Peyer's patch (tissue), 4 donors: ENCODE results near the gene VHLL.

Source experiments
- CTCF ChIP-seq, 6 experiments: fragments of 450-650 bp in 4 of 6; fragments of 200-600 bp in 2 of 6; sonication (generic) in 1 of 6; IDR thresholded peaks; one replicate each; pipeline ENCODE4 v1.5.1; 2017 to 2019; ENCODE audit warnings: antibody characterized with exemption in 6 of 6, mild to moderate bottlenecking in 3 of 6, moderate library complexity in 1 of 6
- POLR2A ChIP-seq, 2 donors: fragments of 450-650 bp; IDR thresholded peaks; one replicate each; pipeline ENCODE4 v1.5.1; 2017; ENCODE audit warnings: antibody characterized with exemption in 2 of 2, mild to moderate bottlenecking in 2 of 2, moderate library complexity in 2 of 2

GRCh38 chr1:156268336-156268735 is 30.8 kb downstream of the VHLL start:
- TF ChIP-seq POLR2A (IDR thresholded peaks at IDR 0.05) (no peak), CTCF (IDR thresholded peaks at IDR 0.05) (no peak)
